Activated naive CD4-positive, alpha-beta T cell treated with anti-CD3 and anti-CD28 coated beads for 36 hours (primary cell): Measurements from ENCODE around the gene CEP170. TPM values are rescaled to one million over a fixed set of nuclear protein-coding genes. Genes with fewer than 3 reads are reported as not detected.

ENCODE experiments used
- CTCF ChIA-PET: fragments of 350-600 bp; sonication (Branson Sonifier 250); formaldehyde crosslinking; loops from one replicate; lab custom pipeline; 2021; ENCODE audit warnings: antibody characterized with exemption; lab: Charles Lee
- DNase-seq: peaks from one replicate; pipeline ENCODE4 v3.0.0-alpha.2; 2020
- H3K27ac Mint-ChIP-seq: one replicate; pipeline ENCODE4 v1.8.0; 2021; ENCODE audit warnings: mild to moderate bottlenecking, mixed read lengths
- H3K27me3 Mint-ChIP-seq: one replicate; pipeline ENCODE4 v1.8.0; 2021; ENCODE audit warnings: low read depth, mixed read lengths
- H3K36me3 Mint-ChIP-seq: one replicate; pipeline ENCODE4 v1.8.0; 2021; ENCODE audit warnings: low read depth, mixed read lengths
- H3K4me1 Mint-ChIP-seq: one replicate; pipeline ENCODE4 v1.8.0; 2021; ENCODE audit warnings: low read depth, mixed read lengths
- H3K4me3 Mint-ChIP-seq: one replicate; pipeline ENCODE4 v1.8.0; 2021; ENCODE audit warnings: mild to moderate bottlenecking, moderate library complexity, mixed read lengths
- H3K9me3 Mint-ChIP-seq: one replicate; pipeline ENCODE4 v1.8.0; 2021; ENCODE audit warnings: mixed read lengths
- intact Hi-C: fragments of 100-400 bp; cut with micrococcal nuclease; formaldehyde crosslinking; loops from one replicate; pipeline ENCODE4 v1.15.1; 2023
- total RNA-seq, 2 experiments: library from RNA; stranded (reverse); gene quantifications; one replicate each; pipeline ENCODE4 v1.2.3, GENCODE V29; 2021

CEP170 gene
- 10 to 100 TPM; 52.9 to 53.0 TPM for total RNA-seq

DNA sequence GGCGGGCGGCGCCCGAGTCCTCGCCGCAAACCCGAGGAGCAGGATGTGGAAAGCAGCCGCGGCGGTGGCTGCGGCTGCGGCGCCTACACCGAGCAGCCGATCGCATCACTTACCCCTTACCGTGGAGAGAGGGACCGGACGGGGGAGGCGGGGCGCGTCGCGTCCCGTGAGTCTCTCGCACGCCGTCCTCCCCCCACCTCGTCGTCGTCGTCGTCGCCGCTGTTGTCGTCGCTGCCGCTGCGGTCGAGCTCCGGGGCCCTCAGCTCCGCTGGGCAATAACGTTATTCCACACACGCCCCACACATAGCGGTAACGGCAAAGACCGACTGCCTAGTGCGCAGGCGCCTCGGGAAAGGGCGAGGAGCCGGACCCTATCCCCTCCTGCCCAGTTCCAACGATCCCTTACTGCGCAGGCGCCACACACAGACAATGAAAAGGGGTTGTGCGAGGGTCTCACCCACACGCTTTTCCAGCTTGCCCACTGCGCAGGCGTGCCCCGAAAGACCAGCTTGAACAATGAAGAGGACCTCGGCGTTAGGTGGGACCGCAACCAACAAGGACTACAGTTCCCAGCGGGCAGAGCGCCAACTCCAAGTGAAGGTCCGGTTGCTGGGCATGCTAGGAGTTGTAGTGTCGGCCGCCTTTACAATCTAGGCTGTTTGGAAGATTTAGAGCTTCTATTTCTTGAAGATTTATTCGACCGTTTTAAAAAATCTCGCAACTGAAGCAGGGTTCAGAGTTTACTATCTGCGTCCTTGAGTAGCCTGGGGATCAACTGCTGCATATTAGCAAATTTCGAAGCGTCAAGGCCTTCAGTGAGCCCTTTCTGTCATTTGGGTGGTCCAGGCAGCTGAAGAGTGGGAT is at the start of gene CEP170:
TSS of gene CEP170 (minus strand) at position 355 of the 864 bp plus-strand sequence. CDS start 30,001 bp downstream, outside the sequence.
- H3K4me1 Mint-ChIP-seq, result peaks cover 32% of the 10 kb centered on the region
- no peaks in the 10 kb centered on the region for H3K27me3 Mint-ChIP-seq
- CTCF ChIA-PET, result interaction anchor here (0.6 to 1.7 kb wide), 2 partner anchors 17 to 66 kb away, joined by 3 to 6 read pairs; no protein-coding TSS in a partner anchor
- no peaks in the 10 kb centered on the region for H3K9me3 Mint-ChIP-seq
- DNase-seq, result peak; percentile 87
- intact Hi-C loops, result loop anchor here (1.0 to 10.0 kb wide), 13 partner anchors 32 to 1733 kb away; partner anchors contain the start of genes AKT3, CHML, COX20 and EXO1
- H3K27ac Mint-ChIP-seq, result peak within 1 kb of the TSS; percentile 100
- peaks cover 2% of the 10 kb centered on the region for H3K36me3 Mint-ChIP-seq
- peak within 1 kb of the TSS; percentile 99 for H3K4me3 Mint-ChIP-seq

DNA sequence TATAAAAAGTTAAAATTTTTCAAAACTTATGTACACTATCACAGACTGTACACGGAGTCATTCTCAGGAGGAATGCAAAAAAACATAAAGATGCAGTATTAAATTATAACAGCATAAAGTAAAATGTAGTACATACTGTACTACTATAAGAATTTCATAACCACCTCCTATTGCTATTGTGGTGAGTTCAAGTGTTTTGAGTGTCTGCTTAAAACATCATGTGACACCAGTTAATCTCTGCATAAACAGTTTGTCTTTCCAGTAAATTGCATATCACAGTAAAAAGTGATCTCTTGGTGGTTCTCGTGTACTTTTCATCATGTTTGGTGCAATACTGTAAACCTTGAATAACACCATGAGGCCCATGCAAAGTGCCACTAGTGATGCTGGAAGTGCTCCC is 46.0 kb upstream of the CEP170 start:
- Mint-ChIP-seq H3K4me1 (peaks cover 2% of the 10 kb centered on the region), H3K27ac (no peak overlapping the region), H3K9me3 (peaks cover 5% of the 10 kb centered on the region), H3K4me3 (no peak overlapping the region), H3K36me3 (peaks cover 41% of the 10 kb centered on the region), H3K27me3 (no peaks in the 10 kb centered on the region)
- intact Hi-C loops, result no loop called here
- DNase-seq, result no peak
- CTCF ChIA-PET, result no interaction called here

- H3K9me3 Mint-ChIP-seq, result peaks cover 13% of the 10 kb centered on the region
- no peaks in the 10 kb centered on the region for H3K27me3 Mint-ChIP-seq
- H3K27ac Mint-ChIP-seq, result no peak overlapping the region
- peaks cover 16% of the 10 kb centered on the region for H3K4me1 Mint-ChIP-seq
- H3K4me3 Mint-ChIP-seq, result no peak overlapping the region
- CTCF ChIA-PET, result no interaction called here
- intact Hi-C loops, result no loop called here
- no peak for DNase-seq
- H3K36me3 Mint-ChIP-seq, result peaks cover 56% of the 10 kb centered on the region
These were observed 44.0 kb upstream of the CEP170 start for GRCh38 chr1:243299069-243299468.

DNA sequence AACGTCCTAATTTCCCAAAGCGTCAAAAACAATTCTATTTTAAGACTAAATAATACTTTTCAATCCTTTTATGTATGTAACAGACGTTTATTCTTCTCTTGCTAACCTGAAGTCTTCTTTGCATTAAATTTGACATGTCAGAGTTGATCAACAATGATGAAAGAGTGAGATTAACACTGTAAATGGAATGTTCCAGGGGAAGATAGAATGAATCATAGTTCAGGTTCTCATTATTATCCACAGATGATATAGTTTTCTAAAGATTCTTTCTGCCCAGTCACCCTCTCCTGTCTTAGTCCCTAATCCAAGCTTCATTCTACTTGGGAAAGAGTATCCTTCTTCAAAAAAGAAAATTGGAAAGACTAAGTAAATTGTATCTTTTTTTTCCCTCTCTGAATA is 39.6 kb upstream of the CEP170 start:
- peaks cover 26% of the 10 kb centered on the region for H3K9me3 Mint-ChIP-seq
- peaks cover 19% of the 10 kb centered on the region for H3K4me1 Mint-ChIP-seq
- peaks cover 75% of the 10 kb centered on the region for H3K36me3 Mint-ChIP-seq
- CTCF ChIA-PET, result no interaction called here
- no peak overlapping the region for H3K4me3 Mint-ChIP-seq
- H3K27ac Mint-ChIP-seq, result peak overlapping the region; percentile 73
- H3K27me3 Mint-ChIP-seq, result no peaks in the 10 kb centered on the region
- intact Hi-C loops, result loop anchor here (1.0 kb wide), 1 partner anchor 7 kb away; no protein-coding TSS in a partner anchor
- no peak for DNase-seq

DNA sequence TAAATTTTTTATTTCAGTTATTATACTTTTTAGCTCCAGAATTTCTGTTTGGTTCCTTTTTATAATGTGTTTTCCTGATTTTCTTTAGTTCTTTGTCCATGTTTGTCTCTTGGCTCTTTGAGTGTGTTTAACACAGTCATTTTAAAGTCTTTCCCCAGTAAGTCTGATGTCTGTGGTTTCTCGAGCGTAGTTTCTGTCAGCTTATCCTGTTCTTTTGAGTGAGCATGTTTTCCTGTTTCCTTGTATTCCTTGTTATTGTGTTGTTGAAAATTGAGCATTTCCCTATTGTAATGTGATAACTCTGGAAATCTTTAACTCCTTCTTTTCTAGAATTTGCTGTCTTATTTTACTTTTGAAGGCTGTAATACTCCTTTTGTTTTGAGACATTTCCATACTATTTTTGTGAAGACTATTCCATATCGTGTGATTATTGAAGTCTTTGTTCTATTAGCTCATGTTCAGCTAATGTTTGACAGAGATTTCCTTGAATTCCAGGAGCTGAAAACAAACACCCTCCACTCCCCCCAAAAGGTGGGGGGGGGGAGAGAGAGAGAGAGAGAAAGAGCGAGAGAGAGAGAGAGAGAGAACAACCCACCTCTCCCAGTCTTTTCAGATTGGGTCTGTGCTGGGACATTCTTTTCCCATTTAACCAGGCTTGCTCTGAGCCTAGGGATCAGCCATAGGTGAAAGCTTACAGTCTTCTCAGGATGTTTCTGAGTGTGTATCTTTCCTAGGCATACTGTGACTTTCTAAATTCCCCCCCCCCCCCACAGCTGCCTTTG is 39.1 kb upstream of the CEP170 start:
- Mint-ChIP-seq H3K27me3 (no peaks in the 10 kb centered on the region), H3K36me3 (peaks cover 77% of the 10 kb centered on the region), H3K27ac (peak overlapping the region; percentile 73), H3K4me3 (no peak overlapping the region), H3K9me3 (peaks cover 26% of the 10 kb centered on the region), H3K4me1 (peaks cover 19% of the 10 kb centered on the region)
- DNase-seq, result no peak
- intact Hi-C loops, result no loop called here
- CTCF ChIA-PET, result interaction anchor here (0.6 kb wide), 1 partner anchor 1148 kb away, joined by 3 read pairs; no protein-coding TSS in a partner anchor

DNA sequence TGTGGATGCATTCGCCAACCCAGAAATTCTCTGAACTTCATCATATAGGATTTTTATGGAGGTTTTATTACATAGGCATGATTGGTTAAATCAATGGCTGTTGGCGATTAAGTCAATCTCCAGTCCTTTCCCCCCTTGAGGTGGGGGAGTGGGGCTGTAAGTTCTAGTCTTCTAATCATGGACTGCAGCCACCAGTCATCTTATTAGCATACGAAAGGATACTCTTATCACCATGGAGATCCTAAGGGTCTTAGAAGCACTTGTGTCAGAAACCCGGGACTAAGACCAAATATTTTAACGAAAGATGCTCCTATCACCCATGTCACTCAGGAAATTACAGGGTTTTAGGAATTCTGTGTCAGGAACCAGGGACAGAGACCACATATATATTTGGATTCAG is 37.0 kb upstream of the CEP170 start:
- CTCF ChIA-PET, result no interaction called here
- Mint-ChIP-seq H3K4me3 (no peak overlapping the region), H3K27ac (no peak overlapping the region), H3K9me3 (peaks cover 26% of the 10 kb centered on the region), H3K4me1 (peaks cover 33% of the 10 kb centered on the region), H3K36me3 (peaks cover 76% of the 10 kb centered on the region), H3K27me3 (no peaks in the 10 kb centered on the region)
- no peak for DNase-seq
- intact Hi-C loops, result no loop called here

DNA sequence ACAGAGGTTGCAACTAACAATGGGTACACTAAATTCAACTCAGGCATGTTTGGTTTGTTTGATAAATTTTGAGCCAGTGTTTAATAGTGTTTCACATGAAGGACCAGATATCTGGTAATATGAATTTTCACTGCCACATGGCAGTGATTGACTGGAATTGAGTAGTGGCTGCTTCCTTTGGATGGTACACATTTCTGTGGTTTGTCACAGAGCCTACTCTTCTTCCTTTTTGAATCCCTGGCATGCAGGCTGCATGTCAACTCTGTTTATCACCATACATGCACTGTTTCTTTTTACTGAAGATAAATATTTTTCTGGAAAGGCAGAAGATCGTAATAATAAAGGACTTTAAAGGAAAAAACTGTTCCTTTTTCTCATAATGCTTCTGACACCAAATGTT is 36.2 kb upstream of the CEP170 start:
- intact Hi-C loops, result no loop called here
- no peaks in the 10 kb centered on the region for H3K27me3 Mint-ChIP-seq
- peaks cover 41% of the 10 kb centered on the region for H3K4me1 Mint-ChIP-seq
- no peak overlapping the region for H3K27ac Mint-ChIP-seq
- peaks cover 71% of the 10 kb centered on the region for H3K36me3 Mint-ChIP-seq
- H3K4me3 Mint-ChIP-seq, result no peak overlapping the region
- peaks cover 25% of the 10 kb centered on the region for H3K9me3 Mint-ChIP-seq
- DNase-seq, result no peak
- CTCF ChIA-PET, result no interaction called here

DNA sequence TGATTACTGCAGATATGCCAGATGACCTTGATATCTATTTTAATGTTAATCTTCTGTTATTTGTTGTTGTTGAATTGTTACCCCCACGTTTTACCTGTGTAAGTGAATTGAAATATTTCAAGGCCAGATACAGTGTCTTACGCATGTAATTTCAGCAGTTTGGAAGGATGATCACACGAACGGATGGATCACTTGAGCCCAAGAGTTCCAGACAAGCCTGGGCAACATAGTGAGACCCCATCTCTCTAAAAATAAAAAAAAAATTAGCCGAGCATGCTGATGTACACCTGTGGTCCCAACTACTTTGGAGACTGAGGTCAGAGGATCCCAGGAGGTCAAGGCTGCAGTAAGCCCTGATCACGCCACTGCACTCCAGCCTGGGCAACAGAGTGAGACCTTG is 33.0 kb upstream of the CEP170 start:
- Mint-ChIP-seq H3K4me3 (no peak overlapping the region), H3K36me3 (peaks cover 50% of the 10 kb centered on the region)
- CTCF ChIA-PET, result interaction anchor here (0.6 kb wide), 1 partner anchor 33 kb away, joined by 3 read pairs; no protein-coding TSS in a partner anchor

DNA sequence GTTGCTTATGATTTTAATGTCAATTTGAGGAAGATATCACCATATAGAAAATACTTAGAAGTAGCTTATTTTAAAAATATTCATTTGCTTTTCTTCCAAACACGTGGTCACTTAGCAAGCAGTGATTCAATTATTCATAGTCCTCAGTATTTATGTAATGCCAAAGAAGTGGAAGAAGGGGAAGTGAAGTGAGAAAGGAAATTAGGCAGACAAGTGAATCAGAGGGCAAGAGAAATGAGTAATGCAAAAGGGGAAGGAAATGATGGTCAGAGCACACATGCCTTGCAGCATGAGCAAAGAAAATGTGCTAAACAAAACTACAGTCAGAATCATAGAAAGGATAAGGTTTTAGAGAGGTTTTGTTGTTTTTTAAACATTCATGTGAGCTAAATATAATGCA is 32.6 kb upstream of the CEP170 start:
- H3K4me1 Mint-ChIP-seq, result peaks cover 40% of the 10 kb centered on the region
- peak overlapping the region; percentile 83 for H3K27ac Mint-ChIP-seq
- H3K4me3 Mint-ChIP-seq, result no peak overlapping the region
- intact Hi-C loops, result loop anchor here (1.0 to 2.0 kb wide), 4 partner anchors 8 to 765 kb away; partner anchors contain the start of gene CEP170
- peak; percentile 23 for DNase-seq
- no peaks in the 10 kb centered on the region for H3K27me3 Mint-ChIP-seq
- H3K9me3 Mint-ChIP-seq, result peaks cover 7% of the 10 kb centered on the region
- CTCF ChIA-PET, result interaction anchor here (0.6 kb wide), 1 partner anchor 34 kb away, joined by 3 read pairs; no protein-coding TSS in a partner anchor
- peaks cover 48% of the 10 kb centered on the region for H3K36me3 Mint-ChIP-seq

More for the DNA sequence above, 33.0 kb upstream of the CEP170 start:
- peaks cover 9% of the 10 kb centered on the region for H3K9me3 Mint-ChIP-seq
- H3K27me3 Mint-ChIP-seq, result no peaks in the 10 kb centered on the region
- peak overlapping the region; percentile 83 for H3K27ac Mint-ChIP-seq
- no peak for DNase-seq
- peaks cover 40% of the 10 kb centered on the region for H3K4me1 Mint-ChIP-seq
- intact Hi-C loops, result no loop called here

GRCh38 chr1:243287123-243287460 is 32.0 kb upstream of the CEP170 start:
- CTCF ChIA-PET, result interaction anchor here (0.6 kb wide), 1 partner anchor 30 kb away, joined by 5 read pairs; no protein-coding TSS in a partner anchor
- H3K27ac Mint-ChIP-seq, result peak overlapping the region; percentile 24
- peaks cover 48% of the 10 kb centered on the region for H3K36me3 Mint-ChIP-seq
- DNase-seq, result no peak
- intact Hi-C loops, result loop anchor here (1.0 to 2.0 kb wide), 4 partner anchors 8 to 764 kb away; partner anchors contain the start of gene CEP170
- peaks cover 8% of the 10 kb centered on the region for H3K9me3 Mint-ChIP-seq
- no peaks in the 10 kb centered on the region for H3K27me3 Mint-ChIP-seq
- peaks cover 40% of the 10 kb centered on the region for H3K4me1 Mint-ChIP-seq
- no peak overlapping the region for H3K4me3 Mint-ChIP-seq

GRCh38 chr1:243286409-243287122 is 31.5 kb upstream of the CEP170 start:
- CTCF ChIA-PET, result interaction anchor here (0.6 kb wide), 1 partner anchor 30 kb away, joined by 5 read pairs; no protein-coding TSS in a partner anchor
- no peak overlapping the region for H3K27ac Mint-ChIP-seq
- no peaks in the 10 kb centered on the region for H3K27me3 Mint-ChIP-seq
- intact Hi-C loops, result loop anchor here (1.0 to 2.0 kb wide), 4 partner anchors 9 to 764 kb away; partner anchors contain the start of gene CEP170
- peaks cover 50% of the 10 kb centered on the region for H3K36me3 Mint-ChIP-seq
- H3K4me1 Mint-ChIP-seq, result peaks cover 40% of the 10 kb centered on the region
- no peak for DNase-seq
- peaks cover 6% of the 10 kb centered on the region for H3K9me3 Mint-ChIP-seq
- no peak overlapping the region for H3K4me3 Mint-ChIP-seq
